ENCODE results near the gene TMEM106C. TPM values are rescaled to one million over a fixed set of nuclear protein-coding genes. Genes with fewer than 3 reads are reported as not detected.

The TMEM106C gene
- total and polyA plus RNA-seq, 2 donors from 2014 or later: 51.7 to 126 TPM

DNA sequence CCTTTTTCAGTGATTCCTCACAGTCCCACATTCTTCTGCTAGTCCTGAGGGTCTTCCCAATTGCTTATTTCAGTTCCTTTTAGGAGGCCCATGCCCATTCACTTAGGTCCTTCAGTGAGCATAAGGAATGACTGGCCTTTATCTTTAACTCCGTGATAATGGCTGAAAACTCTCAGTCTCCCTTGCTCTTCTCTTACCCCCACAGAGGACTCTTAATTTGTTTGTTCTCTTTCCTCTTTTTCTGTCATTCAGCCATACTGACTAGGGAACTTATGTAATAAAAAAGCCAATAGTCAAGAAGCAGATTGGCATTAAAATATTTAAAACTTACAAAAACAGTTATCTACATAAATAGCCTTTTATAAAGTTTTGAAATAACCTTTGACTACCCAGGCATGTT is 41.5 kb upstream of the TMEM106C start:
- H3K4me3 ChIP-seq (ENCODE audit: low read length in 3 of 3): no peak overlapping the region
- TF ChIP-seq, protein P1, sequence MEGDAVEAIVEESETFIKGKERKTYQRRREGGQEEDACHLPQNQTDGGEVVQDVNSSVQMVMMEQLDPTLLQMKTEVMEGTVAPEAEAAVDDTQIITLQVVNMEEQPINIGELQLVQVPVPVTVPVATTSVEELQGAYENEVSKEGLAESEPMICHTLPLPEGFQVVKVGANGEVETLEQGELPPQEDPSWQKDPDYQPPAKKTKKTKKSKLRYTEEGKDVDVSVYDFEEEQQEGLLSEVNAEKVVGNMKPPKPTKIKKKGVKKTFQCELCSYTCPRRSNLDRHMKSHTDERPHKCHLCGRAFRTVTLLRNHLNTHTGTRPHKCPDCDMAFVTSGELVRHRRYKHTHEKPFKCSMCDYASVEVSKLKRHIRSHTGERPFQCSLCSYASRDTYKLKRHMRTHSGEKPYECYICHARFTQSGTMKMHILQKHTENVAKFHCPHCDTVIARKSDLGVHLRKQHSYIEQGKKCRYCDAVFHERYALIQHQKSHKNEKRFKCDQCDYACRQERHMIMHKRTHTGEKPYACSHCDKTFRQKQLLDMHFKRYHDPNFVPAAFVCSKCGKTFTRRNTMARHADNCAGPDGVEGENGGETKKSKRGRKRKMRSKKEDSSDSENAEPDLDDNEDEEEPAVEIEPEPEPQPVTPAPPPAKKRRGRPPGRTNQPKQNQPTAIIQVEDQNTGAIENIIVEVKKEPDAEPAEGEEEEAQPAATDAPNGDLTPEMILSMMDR (IDR thresholded peaks at IDR 0.05; ENCODE audit: borderline replicate concordance, extremely low read depth, insufficient read depth): no peak
- H3K27me3 ChIP-seq (ENCODE audit: control insufficient read depth, insufficient read depth, low read length): no peaks in the 10 kb centered on the region
- no peaks in the 10 kb centered on the region for H3K4me1 ChIP-seq (ENCODE audit: control insufficient read depth in 2 of 3, insufficient read depth in 2 of 3, low read depth in 1 of 3, low read length in 3 of 3)
- H3K27ac ChIP-seq (ENCODE audit: low read depth in 2 of 2, low read length in 2 of 2): no peak overlapping the region
- DNase-seq: no peak
- H3K36me3 ChIP-seq (ENCODE audit: control insufficient read depth in 2 of 3, insufficient read depth in 3 of 3, low read length in 3 of 3): no peaks in the 10 kb centered on the region
- H3K9me3 ChIP-seq (ENCODE audit: control insufficient read depth in 2 of 3, insufficient read depth in 1 of 3, low read length in 3 of 3): no peaks in the 10 kb centered on the region
- no peak for FAIRE-seq
- no peak overlapping the region for H3K9ac ChIP-seq (ENCODE audit: low read length in 3 of 3)
- intact Hi-C loops (cut with DNase I): no loop called here

DNA sequence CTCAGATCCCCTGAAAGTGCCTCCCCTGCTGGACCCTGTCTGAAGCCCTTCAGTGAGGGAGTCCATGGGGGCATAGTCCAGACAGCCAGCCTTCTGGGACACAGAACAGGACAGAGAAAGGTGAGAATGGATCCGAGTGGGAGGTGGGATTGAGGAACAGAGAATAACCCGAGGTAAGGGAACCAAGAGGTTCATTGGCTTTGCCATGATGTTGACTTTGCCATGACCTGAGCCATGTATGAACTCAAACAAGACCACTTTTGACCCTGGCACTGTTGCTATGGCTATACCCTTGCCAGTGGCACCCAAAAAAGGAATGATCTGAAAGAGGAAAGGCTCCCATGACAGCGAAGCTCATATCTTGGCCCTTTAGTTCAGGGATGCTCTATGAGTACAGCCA is 36.0 kb upstream of the TMEM106C start:
- TF ChIP-seq, protein P1 (IDR thresholded peaks at IDR 0.05; ENCODE audit: borderline replicate concordance, extremely low read depth, insufficient read depth): no peak
- intact Hi-C loops (cut with DNase I): no loop called here
- Histone ChIP-seq H3K4me3 (ENCODE audit: low read length in 3 of 3) (no peak overlapping the region), H3K4me1 (ENCODE audit: control insufficient read depth in 2 of 3, insufficient read depth in 2 of 3, low read depth in 1 of 3, low read length in 3 of 3) (no peaks in the 10 kb centered on the region), H3K36me3 (ENCODE audit: control insufficient read depth in 2 of 3, insufficient read depth in 3 of 3, low read length in 3 of 3) (no peaks in the 10 kb centered on the region), H3K9ac (ENCODE audit: low read length in 3 of 3) (no peak overlapping the region), H3K9me3 (ENCODE audit: control insufficient read depth in 2 of 3, insufficient read depth in 1 of 3, low read length in 3 of 3) (no peaks in the 10 kb centered on the region), H3K27ac (ENCODE audit: low read depth in 2 of 2, low read length in 2 of 2) (no peak overlapping the region), H3K27me3 (ENCODE audit: control insufficient read depth, insufficient read depth, low read length) (no peaks in the 10 kb centered on the region)
- DNase-seq: no peak
- FAIRE-seq: no peak

DNA sequence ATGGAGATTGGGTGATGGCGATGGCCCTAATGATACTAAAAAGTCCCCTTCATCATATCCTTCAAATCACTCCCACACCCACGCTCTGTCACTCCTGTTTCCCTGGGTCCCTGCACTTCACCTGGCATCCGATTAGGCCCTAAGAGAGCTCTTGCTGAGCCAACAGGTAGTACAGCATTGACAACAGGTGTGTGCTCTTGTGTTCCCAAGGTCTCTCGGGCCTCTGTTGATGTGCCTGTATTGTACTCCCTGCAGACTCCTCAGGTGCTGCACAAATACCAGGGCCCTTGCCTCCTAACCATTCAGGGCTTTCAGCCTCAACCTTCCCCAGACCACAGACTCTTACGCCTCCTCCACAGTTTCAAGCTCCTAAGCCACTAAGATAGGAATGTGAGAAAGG is 32.8 kb upstream of the TMEM106C start:
- Histone ChIP-seq H3K4me3 (ENCODE audit: low read length in 3 of 3) (no peak overlapping the region), H3K27me3 (ENCODE audit: control insufficient read depth, insufficient read depth, low read length) (no peaks in the 10 kb centered on the region), H3K36me3 (ENCODE audit: control insufficient read depth in 2 of 3, insufficient read depth in 3 of 3, low read length in 3 of 3) (no peaks in the 10 kb centered on the region), H3K9me3 (ENCODE audit: control insufficient read depth in 2 of 3, insufficient read depth in 1 of 3, low read length in 3 of 3) (no peaks in the 10 kb centered on the region), H3K27ac (ENCODE audit: low read depth in 2 of 2, low read length in 2 of 2) (no peak overlapping the region), H3K4me1 (ENCODE audit: control insufficient read depth in 2 of 3, insufficient read depth in 2 of 3, low read depth in 1 of 3, low read length in 3 of 3) (peaks cover 0 to 5% (median 3%) of the 10 kb centered on the region in 3 donors), H3K9ac (ENCODE audit: low read length in 3 of 3) (no peak overlapping the region)
- TF ChIP-seq, protein P1 (IDR thresholded peaks at IDR 0.05; ENCODE audit: borderline replicate concordance, extremely low read depth, insufficient read depth): no peak
- DNase-seq (no peak), FAIRE-seq (no peak)
- intact Hi-C loops (cut with DNase I): no loop called here

DNA sequence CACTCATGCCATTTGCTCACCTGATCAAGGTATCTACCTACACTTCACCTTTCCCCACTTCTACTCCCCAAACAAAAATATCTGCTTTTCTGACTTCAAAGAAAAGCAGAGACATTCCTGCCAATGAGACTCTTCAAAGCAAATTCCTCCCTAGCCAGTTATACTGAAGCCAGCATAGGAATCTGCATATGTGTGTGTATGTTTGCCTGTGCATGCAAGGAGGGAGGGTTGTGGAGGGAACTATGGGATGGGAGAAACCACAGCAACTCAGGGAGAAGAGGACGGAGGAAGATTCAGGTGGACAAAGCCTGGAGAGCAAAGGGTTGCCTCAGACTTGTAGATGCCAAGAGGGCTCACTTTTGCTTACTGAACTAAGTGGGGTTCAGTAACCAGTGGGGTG is 32.2 kb upstream of the TMEM106C start:
- intact Hi-C loops (cut with DNase I): no loop called here
- H3K27me3 ChIP-seq (ENCODE audit: control insufficient read depth, insufficient read depth, low read length): no peaks in the 10 kb centered on the region
- H3K9me3 ChIP-seq (ENCODE audit: control insufficient read depth in 2 of 3, insufficient read depth in 1 of 3, low read length in 3 of 3): no peaks in the 10 kb centered on the region
- no peak overlapping the region for H3K27ac ChIP-seq (ENCODE audit: low read depth in 2 of 2, low read length in 2 of 2)
- H3K36me3 ChIP-seq (ENCODE audit: control insufficient read depth in 2 of 3, insufficient read depth in 3 of 3, low read length in 3 of 3): no peaks in the 10 kb centered on the region
- TF ChIP-seq, protein P1 (IDR thresholded peaks at IDR 0.05; ENCODE audit: borderline replicate concordance, extremely low read depth, insufficient read depth): no peak
- peaks cover 0 to 9% (median 5%) of the 10 kb centered on the region in 3 donors for H3K4me1 ChIP-seq (ENCODE audit: control insufficient read depth in 2 of 3, insufficient read depth in 2 of 3, low read depth in 1 of 3, low read length in 3 of 3)
- FAIRE-seq (no peak), DNase-seq (no peak)
- H3K4me3 ChIP-seq (ENCODE audit: low read length in 3 of 3): no peak overlapping the region
- H3K9ac ChIP-seq (ENCODE audit: low read length in 3 of 3): no peak overlapping the region
